Natural killer cell (primary cell): ENCODE data around the gene PIGT. TPM values are rescaled to one million over a fixed set of nuclear protein-coding genes. Genes with fewer than 3 reads are reported as not detected.

Experiments used
- ATAC-seq, 3 donors: fragments of 150-1000 bp in 2 of 3; fragments of 200-7000 bp in 1 of 3; cut with Tn5 transposase; 1 replicate in 1 of 3; 2 replicates in 2 of 3; pipeline ENCODE4 v1.10.0; 2021; ENCODE audit warnings: mild to moderate bottlenecking in 2 of 3, moderate library complexity in 2 of 3
- DNase-seq, 2 donors: peaks; one replicate each; pipeline versions ENCODE4 v3.0.0 to v3.0.0-alpha.2; 2013 to 2021; ENCODE audit warnings: mixed read lengths in 1 of 2
- H3K27ac ChIP-seq: one replicate; pipeline ENCODE4 v1.5.1; 2013; ENCODE audit warnings: mild to moderate bottlenecking, low read length
- H3K27me3 ChIP-seq: one replicate; pipeline ENCODE4 v1.6.1; 2013; ENCODE audit warnings: low read length; ENCODE audit not compliant: control insufficient read depth, insufficient read depth
- H3K36me3 ChIP-seq: one replicate; pipeline ENCODE4 v1.6.1; 2013; ENCODE audit warnings: low read length; ENCODE audit not compliant: control insufficient read depth, insufficient read depth
- H3K4me1 ChIP-seq: one replicate; pipeline ENCODE4 v1.6.1; 2013; ENCODE audit warnings: low read length; ENCODE audit not compliant: control insufficient read depth, insufficient read depth
- H3K4me3 ChIP-seq: one replicate; pipeline ENCODE4 v1.5.1; 2013; ENCODE audit warnings: low read length
- H3K9me3 ChIP-seq: one replicate; pipeline ENCODE4 v1.6.1; 2013; ENCODE audit warnings: low read length; ENCODE audit not compliant: control insufficient read depth, insufficient read depth
- H3K27ac Mint-ChIP-seq, 2 donors: one replicate each; pipeline ENCODE4 v1.8.0; 2022; ENCODE audit warnings: mild to moderate bottlenecking in 2 of 2, mixed read lengths in 2 of 2, moderate library complexity in 1 of 2
- H3K27me3 Mint-ChIP-seq, 2 donors: one replicate each; pipeline ENCODE4 v1.8.0; 2022; ENCODE audit warnings: low read depth in 2 of 2, mixed read lengths in 2 of 2
- H3K36me3 Mint-ChIP-seq: one replicate; pipeline ENCODE4 v1.8.0; 2022; ENCODE audit warnings: mixed read lengths
- H3K4me1 Mint-ChIP-seq, 2 donors: one replicate each; pipeline ENCODE4 v1.8.0; 2022; ENCODE audit warnings: mixed read lengths in 2 of 2
- H3K4me3 Mint-ChIP-seq: one replicate; pipeline ENCODE4 v1.8.0; 2022; ENCODE audit warnings: mild to moderate bottlenecking, moderate library complexity, mixed read lengths
- H3K9me3 Mint-ChIP-seq, 2 donors: one replicate each; pipeline ENCODE4 v1.8.0; 2022; ENCODE audit warnings: mixed read lengths in 2 of 2
- CTCF ChIP-seq: fragments of 200-600 bp; IDR thresholded peaks from one replicate; pipeline ENCODE4 v1.8.0; 2022; ENCODE audit warnings: antibody characterized with exemption
- WGBS: methylation state at CpG from one replicate; pipeline ENCODE4 v1.1.7; 2013; ENCODE audit warnings: missing lambda C conversion rate; ENCODE audit not compliant: insufficient coverage; 5-methylcytosine and 5-hydroxymethylcytosine counted together
- intact Hi-C: fragments of 100-400 bp; cut with micrococcal nuclease; formaldehyde crosslinking; loops from one replicate; pipeline ENCODE4 v1.14.2; 2022
- total RNA-seq, 4 donors: library from RNA; stranded (reverse); fragments of 120-200 nt in 1 of 4; gene quantifications; one replicate each; pipeline versions ENCODE4 v1.2.3 to v1.2.4, GENCODE V29; 2013 to 2022

PIGT gene
- total RNA-seq, 3 donors from 2014 or later (not counting 1 experiment from before 2014, with no cell fraction given) = 173 to 190 (median 187) TPM

- Histone ChIP-seq H3K27me3 (no peaks in the 10 kb centered on the region), H3K27ac (peak overlapping the region; percentile 81), H3K9me3 (no peaks in the 10 kb centered on the region), H3K4me1 (peaks cover 23% of the 10 kb centered on the region), H3K36me3 (no peaks in the 10 kb centered on the region), H3K4me3 (peak overlapping the region; percentile 51)
- peak overlapping the region; percentile 84 to 93 for H3K27ac Mint-ChIP-seq
- DNase-seq (no peak), ATAC-seq (no peak)
- no peaks in the 10 kb centered on the region for H3K36me3 Mint-ChIP-seq
- H3K4me1 Mint-ChIP-seq = peaks cover 12 to 24% of the 10 kb centered on the region in 2 donors
- TF ChIP-seq CTCF = peak; percentile 46
- H3K27me3 Mint-ChIP-seq = no peaks in the 10 kb centered on the region
- intact Hi-C loops = no loop called here
- 50% methylated on average over 9 of the region's 9 CpGs for WGBS
- H3K4me3 Mint-ChIP-seq = peak overlapping the region; percentile 85
- H3K9me3 Mint-ChIP-seq = no peaks in the 10 kb centered on the region
These were observed 41.9 kb upstream of the PIGT start for GRCh38 chr20:45374101-45374467.

DNA sequence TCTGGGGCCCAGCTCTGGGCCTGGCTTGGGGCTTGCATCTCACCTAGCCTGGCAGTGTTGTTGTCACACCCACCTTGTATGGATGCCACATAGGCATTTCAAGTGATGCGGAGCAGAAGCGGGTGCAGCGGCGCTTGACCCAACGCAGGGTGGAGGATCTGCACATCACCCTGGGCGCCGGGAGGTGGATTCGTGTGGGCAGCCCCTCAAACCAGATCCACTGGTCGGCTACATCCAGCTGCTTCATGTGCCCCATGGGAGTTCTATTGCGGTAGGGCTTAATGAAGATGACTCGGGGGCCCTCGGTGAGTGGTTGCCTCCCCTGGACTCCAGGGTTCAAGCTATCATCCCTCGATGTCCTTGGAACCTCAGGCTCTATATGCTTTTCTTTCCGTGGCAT is 41.0 kb upstream of the PIGT start:
- no peaks in the 10 kb centered on the region for H3K9me3 Mint-ChIP-seq
- Histone ChIP-seq H3K4me3 (no peak overlapping the region), H3K9me3 (no peaks in the 10 kb centered on the region), H3K27me3 (no peaks in the 10 kb centered on the region), H3K36me3 (no peaks in the 10 kb centered on the region), H3K27ac (no peak overlapping the region), H3K4me1 (peaks cover 23% of the 10 kb centered on the region)
- no peaks in the 10 kb centered on the region for H3K27me3 Mint-ChIP-seq
- ATAC-seq = no peak
- no peak overlapping the region for H3K4me3 Mint-ChIP-seq
- no peaks in the 10 kb centered on the region for H3K36me3 Mint-ChIP-seq
- H3K27ac Mint-ChIP-seq = peak overlapping the region in 1 of 2 donors; percentile 84
- intact Hi-C loops = no loop called here
- no peak for DNase-seq
- no peak for TF ChIP-seq CTCF
- peaks cover 12 to 24% of the 10 kb centered on the region in 2 donors for H3K4me1 Mint-ChIP-seq
- 97% methylated on average over 14 of the region's 14 CpGs for WGBS

- no peak overlapping the region for H3K27ac ChIP-seq
- no peaks in the 10 kb centered on the region for H3K27me3 Mint-ChIP-seq
- no peaks in the 10 kb centered on the region for H3K27me3 ChIP-seq
- H3K9me3 ChIP-seq = no peaks in the 10 kb centered on the region
- H3K4me3 Mint-ChIP-seq = no peak overlapping the region
- WGBS = 91% methylated on average over 11 of the region's 11 CpGs
- no peak for DNase-seq
- peaks cover 21% of the 10 kb centered on the region for H3K4me1 ChIP-seq
- TF ChIP-seq CTCF = no peak
- no peak overlapping the region for H3K4me3 ChIP-seq
- no peak for ATAC-seq
- no peaks in the 10 kb centered on the region for H3K9me3 Mint-ChIP-seq
- H3K4me1 Mint-ChIP-seq = peaks cover 4 to 21% of the 10 kb centered on the region in 2 donors
- intact Hi-C loops = no loop called here
- no peak overlapping the region for H3K27ac Mint-ChIP-seq
- H3K36me3 Mint-ChIP-seq = no peaks in the 10 kb centered on the region
- H3K36me3 ChIP-seq = no peaks in the 10 kb centered on the region
These were observed 38.7 kb upstream of the PIGT start for GRCh38 chr20:45377269-45377668.

DNA sequence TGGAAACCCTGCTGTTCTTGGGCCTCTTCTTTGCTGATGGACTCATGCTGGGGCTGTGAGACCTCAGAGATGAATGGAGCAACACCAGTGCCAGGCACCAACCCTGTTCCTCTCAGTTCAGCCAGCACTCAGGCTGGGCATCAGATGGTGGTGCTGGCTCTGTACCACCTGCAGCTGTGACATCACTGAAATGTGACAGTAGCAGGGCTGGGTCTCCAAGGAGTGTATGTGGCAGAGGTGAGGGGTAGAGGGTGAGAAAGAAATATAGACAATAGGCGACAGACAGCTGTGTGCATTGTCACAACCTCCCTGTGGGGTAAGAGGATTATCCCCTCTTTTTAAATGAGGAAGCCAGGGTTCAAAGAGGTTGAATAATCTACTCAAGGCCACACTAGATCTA is 37.8 kb upstream of the PIGT start, which contains the start of gene TP53TG5:
TSS of gene TP53TG5 (minus strand) at position 135 of the 400 bp plus-strand sequence. CDS start at position 46, 89 bp downstream.
- intact Hi-C loops = no loop called here

More for the DNA sequence above, 37.8 kb upstream of the PIGT start, which contains the start of gene TP53TG5:
- H3K9me3 Mint-ChIP-seq = no peaks in the 10 kb centered on the region
- H3K9me3 ChIP-seq = no peaks in the 10 kb centered on the region
- no peaks in the 10 kb centered on the region for H3K27me3 Mint-ChIP-seq
- DNase-seq (no peak), ATAC-seq (no peak)
- no peak within 1 kb of the TSS for H3K27ac ChIP-seq
- whole genome bisulfite sequencing = 60% methylated on average over 1 of the region's 1 CpG
- H3K4me1 ChIP-seq = peaks cover 12% of the 10 kb centered on the region
- no peak within 1 kb of the TSS for H3K4me3 Mint-ChIP-seq
- no peaks in the 10 kb centered on the region for H3K36me3 Mint-ChIP-seq
- H3K27me3 ChIP-seq = no peaks in the 10 kb centered on the region
- no peak within 1 kb of the TSS for H3K27ac Mint-ChIP-seq
- H3K36me3 ChIP-seq = no peaks in the 10 kb centered on the region
- H3K4me1 Mint-ChIP-seq = peaks cover 0 to 13% of the 10 kb centered on the region in 2 donors
- H3K4me3 ChIP-seq = no peak within 1 kb of the TSS
- TF ChIP-seq CTCF = no peak
